Type B pancreatic cell (in vitro differentiated cells): Measurements from ENCODE around the gene GASK1A. TPM values are rescaled to one million over a fixed set of nuclear protein-coding genes. Genes with fewer than 3 reads are reported as not detected.

Source experiments
- DNase-seq: peaks from one replicate; pipeline ENCODE4 v3.0.0; 2021; ENCODE audit warnings: mixed read lengths; ENCODE audit not compliant: unreplicated experiment; ENCODE audit errors: extremely low spot score
- H3K27ac Mint-ChIP-seq: 2 replicates; pipeline ENCODE4 v1.8.0; 2021; ENCODE audit warnings: mild to moderate bottlenecking, mixed read lengths
- H3K27me3 Mint-ChIP-seq: 2 replicates; pipeline ENCODE4 v1.8.0; 2021; ENCODE audit warnings: mixed read lengths
- H3K36me3 Mint-ChIP-seq: 2 replicates; pipeline ENCODE4 v1.8.0; 2021; ENCODE audit warnings: mixed read lengths
- H3K4me1 Mint-ChIP-seq: one replicate; pipeline ENCODE4 v1.8.0; 2021; ENCODE audit warnings: mixed read lengths; ENCODE audit not compliant: unreplicated experiment
- H3K4me3 Mint-ChIP-seq: 2 replicates; pipeline ENCODE4 v1.8.0; 2021; ENCODE audit warnings: mild to moderate bottlenecking, mixed read lengths
- H3K9me3 Mint-ChIP-seq: 2 replicates; pipeline ENCODE4 v1.8.0; 2021; ENCODE audit warnings: mixed read lengths
- total RNA-seq: library from RNA; stranded (reverse); gene quantifications from 2 replicates; pipeline ENCODE4 v1.2.1, GENCODE V29; 2021; ENCODE audit warnings: low replicate concordance
- TF ChIP-seq, protein P1 (sequence below): fragments of 200-600 bp; sonication (generic); conservative IDR thresholded peaks from 2 replicates; pipeline ENCODE4 v1.5.0; 2021; ENCODE audit warnings: antibody characterized with exemption, mild to moderate bottlenecking

The GASK1A gene
- total RNA-seq, 1 donor from 2014 or later: 0.89 TPM

DNA sequence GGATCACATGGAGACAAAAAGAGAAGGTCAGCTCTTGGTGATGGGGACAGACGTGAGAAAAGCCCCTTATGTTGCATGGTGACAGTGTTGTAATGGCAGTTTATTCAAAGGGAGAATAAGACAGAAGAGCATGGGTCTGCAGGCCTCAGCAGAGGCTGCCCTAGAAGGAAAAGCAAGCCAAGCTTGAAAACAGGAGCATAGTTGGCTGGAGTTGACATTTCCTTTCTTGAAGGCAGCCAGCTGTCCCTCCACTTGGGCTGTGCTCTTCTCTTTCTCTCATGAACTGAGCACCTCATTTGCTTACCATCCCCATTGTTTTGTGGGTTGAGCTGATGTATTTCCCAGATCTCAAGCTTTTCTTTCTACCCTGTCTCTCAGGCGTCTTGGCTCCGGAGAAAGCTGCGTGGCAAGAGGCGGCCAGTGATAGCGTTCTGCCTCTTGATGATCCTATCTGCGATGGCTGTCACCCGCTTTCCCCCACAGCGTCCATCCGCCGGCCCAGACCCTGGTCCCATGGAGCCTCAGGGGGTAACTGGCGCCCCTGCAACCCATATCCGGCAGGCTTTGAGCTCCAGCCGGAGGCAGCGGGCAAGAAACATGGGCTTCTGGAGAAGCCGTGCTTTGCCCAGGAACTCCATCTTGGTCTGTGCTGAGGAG, 52.9 kb downstream of the GASK1A start:
- no peak overlapping the region for H3K27ac Mint-ChIP-seq
- H3K27me3 Mint-ChIP-seq: no peaks in the 10 kb centered on the region
- H3K9me3 Mint-ChIP-seq: no peaks in the 10 kb centered on the region
- H3K36me3 Mint-ChIP-seq: no peaks in the 10 kb centered on the region
- DNase-seq: peak; percentile 55
- TF ChIP-seq, protein P1, sequence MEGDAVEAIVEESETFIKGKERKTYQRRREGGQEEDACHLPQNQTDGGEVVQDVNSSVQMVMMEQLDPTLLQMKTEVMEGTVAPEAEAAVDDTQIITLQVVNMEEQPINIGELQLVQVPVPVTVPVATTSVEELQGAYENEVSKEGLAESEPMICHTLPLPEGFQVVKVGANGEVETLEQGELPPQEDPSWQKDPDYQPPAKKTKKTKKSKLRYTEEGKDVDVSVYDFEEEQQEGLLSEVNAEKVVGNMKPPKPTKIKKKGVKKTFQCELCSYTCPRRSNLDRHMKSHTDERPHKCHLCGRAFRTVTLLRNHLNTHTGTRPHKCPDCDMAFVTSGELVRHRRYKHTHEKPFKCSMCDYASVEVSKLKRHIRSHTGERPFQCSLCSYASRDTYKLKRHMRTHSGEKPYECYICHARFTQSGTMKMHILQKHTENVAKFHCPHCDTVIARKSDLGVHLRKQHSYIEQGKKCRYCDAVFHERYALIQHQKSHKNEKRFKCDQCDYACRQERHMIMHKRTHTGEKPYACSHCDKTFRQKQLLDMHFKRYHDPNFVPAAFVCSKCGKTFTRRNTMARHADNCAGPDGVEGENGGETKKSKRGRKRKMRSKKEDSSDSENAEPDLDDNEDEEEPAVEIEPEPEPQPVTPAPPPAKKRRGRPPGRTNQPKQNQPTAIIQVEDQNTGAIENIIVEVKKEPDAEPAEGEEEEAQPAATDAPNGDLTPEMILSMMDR: no peak
- H3K4me1 Mint-ChIP-seq: no peaks in the 10 kb centered on the region
- H3K4me3 Mint-ChIP-seq: no peak overlapping the region

DNA sequence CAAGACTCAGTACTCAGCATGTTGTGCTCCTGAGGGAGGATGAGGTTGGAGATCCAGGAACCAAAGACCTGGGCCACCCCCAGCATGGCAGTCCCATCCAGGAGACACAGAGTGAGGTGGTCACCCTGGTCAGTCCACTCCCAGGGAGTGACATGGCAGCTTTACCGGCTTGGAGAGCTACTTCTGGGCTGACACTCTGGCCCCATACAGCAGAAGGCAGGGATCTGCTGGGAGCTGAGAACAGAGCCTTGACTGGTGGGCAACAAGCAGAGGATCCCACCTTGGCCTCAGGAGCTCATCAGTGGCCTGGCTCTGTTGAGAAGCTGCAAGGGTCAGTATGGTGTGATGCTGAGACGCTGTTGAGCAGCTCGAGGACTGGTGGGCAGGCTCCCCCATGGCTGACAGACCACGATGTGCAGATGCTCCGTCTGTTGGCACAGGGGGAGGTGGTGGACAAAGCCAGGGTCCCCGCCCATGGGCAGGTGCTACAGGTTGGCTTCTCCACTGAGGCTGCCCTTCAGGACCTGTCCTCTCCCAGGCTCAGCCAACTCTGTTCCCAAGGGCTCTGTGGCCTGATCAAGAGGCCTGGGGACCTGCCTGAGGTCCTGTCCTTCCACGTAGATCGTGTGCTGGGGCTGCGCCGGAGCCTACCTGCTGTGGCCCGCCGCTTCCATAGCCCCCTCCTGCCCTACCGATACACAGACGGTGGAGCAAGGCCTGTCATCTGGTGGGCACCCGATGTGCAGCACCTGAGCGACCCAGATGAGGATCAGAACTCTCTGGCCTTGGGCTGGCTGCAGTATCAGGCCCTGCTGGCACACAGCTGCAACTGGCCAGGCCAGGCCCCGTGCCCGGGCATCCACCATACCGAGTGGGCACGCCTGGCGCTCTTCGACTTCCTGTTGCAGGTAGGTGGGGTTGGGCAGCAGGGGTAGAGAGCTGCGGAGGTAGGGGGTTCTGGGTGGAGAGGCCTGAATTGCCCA, 53.8 kb downstream of the GASK1A start:
- H3K27ac Mint-ChIP-seq: no peak overlapping the region
- no peaks in the 10 kb centered on the region for H3K36me3 Mint-ChIP-seq
- H3K4me1 Mint-ChIP-seq: no peaks in the 10 kb centered on the region
- peaks cover 3% of the 10 kb centered on the region for H3K27me3 Mint-ChIP-seq
- no peak overlapping the region for H3K4me3 Mint-ChIP-seq
- TF ChIP-seq, protein P1: no peak
- peak; percentile 59 for DNase-seq
- no peaks in the 10 kb centered on the region for H3K9me3 Mint-ChIP-seq

DNA sequence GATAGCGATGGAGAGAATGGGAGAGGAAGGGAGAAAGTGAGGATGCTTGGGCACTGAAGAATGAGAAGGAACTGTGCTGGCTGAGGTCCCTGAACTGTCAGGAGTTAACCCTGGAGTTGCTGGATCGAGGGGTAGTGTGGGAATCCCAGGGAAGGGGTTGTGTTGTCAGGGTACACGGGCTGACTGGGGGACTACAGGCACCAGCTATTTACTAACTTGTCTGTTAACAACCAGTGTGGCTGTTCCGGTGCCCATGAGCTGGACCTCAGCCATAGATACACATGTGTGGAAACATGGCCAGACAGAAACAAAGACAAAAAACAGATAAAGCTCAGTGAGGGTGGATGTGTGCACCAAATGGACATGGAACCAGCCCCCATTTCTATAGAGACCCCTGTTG, 55.1 kb downstream of the GASK1A start:
- Mint-ChIP-seq H3K27ac (no peak overlapping the region), H3K9me3 (no peaks in the 10 kb centered on the region), H3K4me1 (no peaks in the 10 kb centered on the region), H3K4me3 (no peak overlapping the region), H3K36me3 (no peaks in the 10 kb centered on the region), H3K27me3 (peaks cover 3% of the 10 kb centered on the region)
- TF ChIP-seq, protein P1: no peak
- no peak for DNase-seq

DNA sequence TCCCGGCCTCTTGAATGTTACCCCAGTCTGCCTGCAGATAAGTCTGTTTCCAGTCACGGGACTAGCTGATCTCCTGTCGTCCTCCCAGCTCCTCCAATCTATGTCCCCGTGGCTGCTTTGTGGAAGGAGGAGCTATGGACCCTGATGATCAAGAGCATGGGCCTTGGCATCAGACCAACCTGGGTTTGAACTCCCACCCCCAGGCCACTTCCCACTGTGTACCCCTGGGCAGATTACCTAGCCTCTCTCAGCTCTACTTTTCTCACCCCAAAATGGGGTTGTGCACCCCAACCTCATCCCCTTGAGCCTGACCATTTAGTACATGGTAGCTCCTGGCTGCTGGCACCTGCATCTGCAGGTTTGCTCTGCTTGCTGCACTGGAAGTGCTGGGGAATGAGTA, 55.8 kb downstream of the GASK1A start:
- Mint-ChIP-seq H3K4me1 (no peaks in the 10 kb centered on the region), H3K27me3 (peaks cover 3% of the 10 kb centered on the region), H3K4me3 (no peak overlapping the region), H3K27ac (no peak overlapping the region), H3K9me3 (no peaks in the 10 kb centered on the region), H3K36me3 (no peaks in the 10 kb centered on the region)
- TF ChIP-seq, protein P1: no peak
- no peak for DNase-seq

DNA sequence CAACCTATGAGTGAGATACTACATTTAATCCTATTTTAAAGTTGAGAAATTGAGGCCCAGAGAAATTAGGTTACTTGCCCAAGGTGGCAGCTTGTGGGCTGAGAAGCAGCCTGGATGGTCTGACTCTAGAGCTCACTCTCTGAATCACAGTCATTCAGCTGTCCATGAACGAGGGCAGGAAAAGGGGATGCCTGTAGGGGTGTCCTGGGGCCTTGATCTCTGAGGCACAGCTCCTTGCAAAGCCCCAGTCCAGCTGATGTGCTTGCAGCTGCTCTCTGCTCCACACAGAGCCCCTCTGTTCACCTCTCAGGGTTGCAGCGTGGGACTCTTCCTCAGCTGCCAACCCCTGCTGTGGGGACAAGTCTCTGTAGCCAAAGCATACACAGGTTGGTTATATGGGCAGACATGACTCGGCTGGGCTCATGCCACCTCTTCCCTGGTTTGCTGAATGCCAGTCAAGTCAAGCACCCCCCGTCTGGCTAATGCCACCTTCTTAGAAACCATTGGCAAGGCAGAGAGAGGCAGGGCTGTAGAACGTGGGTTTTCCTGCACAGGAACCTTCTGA, 56.8 kb downstream of the GASK1A start:
- Mint-ChIP-seq H3K4me3 (no peak overlapping the region), H3K4me1 (no peaks in the 10 kb centered on the region), H3K36me3 (no peaks in the 10 kb centered on the region), H3K27me3 (peaks cover 3% of the 10 kb centered on the region), H3K9me3 (no peaks in the 10 kb centered on the region), H3K27ac (no peak overlapping the region)
- TF ChIP-seq, protein P1: no peak
- DNase-seq: peak; percentile 50
